Ammon's horn (tissue), 1 donor: Measurements from ENCODE around the gene MYL1.

Experiments
- DNase-seq: peaks from one replicate; pipeline ENCODE4 v3.0.0-alpha.2; 2016; ENCODE audit warnings: low spot score

The MYL1 gene

GRCh38 chr2:210315015-210315788, at the start of gene MYL1:
Gene MYL1, minus strand, starts transcription at chr2:210315174. Its CDS starts 132 bp downstream, at chr2:210315042.
- DNase-seq: no peak

GRCh38 chr2:210363876-210364275, 48.9 kb upstream of the MYL1 start:
- DNase-seq: no peak

- DNase-seq: no peak
Observed at GRCh38 chr2:210363261-210363660, 48.3 kb upstream of the MYL1 start.

- DNase-seq: no peak
Observed at GRCh38 chr2:210360412-210360811, 45.4 kb upstream of the MYL1 start.

GRCh38 chr2:210356944-210357343, 42.0 kb upstream of the MYL1 start:
- DNase-seq: no peak

GRCh38 chr2:210337159-210337558, 22.2 kb upstream of the MYL1 start:
- no peak for DNase-seq

- DNase-seq: no peak
Observed at GRCh38 chr2:210324906-210325305, 9.9 kb upstream of the MYL1 start.

GRCh38 chr2:210324458-210324857, 9.5 kb upstream of the MYL1 start:
- no peak for DNase-seq

GRCh38 chr2:210323003-210323402, 8.0 kb upstream of the MYL1 start:
- DNase-seq: no peak

- DNase-seq: no peak
Observed at GRCh38 chr2:210318891-210319290, 3.9 kb upstream of the MYL1 start.

- no peak for DNase-seq
Observed at GRCh38 chr2:210318486-210318885, 3.5 kb upstream of the MYL1 start.

GRCh38 chr2:210310550-210310949, 4.4 kb downstream of the MYL1 start:
- no peak for DNase-seq

- no peak for DNase-seq
Observed at GRCh38 chr2:210309548-210310233, 5.3 kb downstream of the MYL1 start.

GRCh38 chr2:210303498-210303897, 11.5 kb downstream of the MYL1 start:
- no peak for DNase-seq

- no peak for DNase-seq
Observed at GRCh38 chr2:210302326-210302725, 12.6 kb downstream of the MYL1 start.

- DNase-seq: no peak
Observed at GRCh38 chr2:210299866-210300373, 15.1 kb downstream of the MYL1 start.

- DNase-seq: no peak
Observed at GRCh38 chr2:210288408-210288807, 26.6 kb downstream of the MYL1 start.

GRCh38 chr2:210287301-210287700, 27.7 kb downstream of the MYL1 start:
- DNase-seq: no peak

GRCh38 chr2:210286123-210286680, 28.8 kb downstream of the MYL1 start:
- DNase-seq: no peak

GRCh38 chr2:210277133-210277532, 37.8 kb downstream of the MYL1 start:
- DNase-seq: no peak

- no peak for DNase-seq
Observed at GRCh38 chr2:210271300-210271699, 43.7 kb downstream of the MYL1 start.

GRCh38 chr2:210269148-210269547, 45.8 kb downstream of the MYL1 start:
- no peak for DNase-seq

GRCh38 chr2:210268281-210268680, 46.7 kb downstream of the MYL1 start:
- DNase-seq: no peak
